Brain microvascular endothelial cell (primary cell): ENCODE measurements around the gene KLHL25.
A peak's percentile ranks its signal among the peaks of the same experiment; 100 is the strongest.
"Not testable (repeated sequence)": the region's sequence is repeated elsewhere in the genome, so short reads cannot be mapped to it uniquely, and the experiment has no call there.

Source experiments
- DNase-seq: peaks from one replicate; pipeline ENCODE4 v3.0.0-alpha.2; 2020
- H3K27ac ChIP-seq: fragments of 250-450 bp; sonication (Bioruptor Pico); 2 replicates; pipeline ENCODE4 v1.5.1; 2020; ENCODE audit warnings: mild to moderate bottlenecking, moderate library complexity
- H3K27me3 ChIP-seq: fragments of 250-450 bp; sonication (Bioruptor Pico); replicated peaks from 2 replicates; pipeline ENCODE4 v1.5.1; 2020; ENCODE audit warnings: mild to moderate bottlenecking
- H3K36me3 ChIP-seq: fragments of 250-450 bp; sonication (Bioruptor Pico); replicated peaks from 2 replicates; pipeline ENCODE4 v1.5.1; 2020; ENCODE audit warnings: mild to moderate bottlenecking
- H3K4me3 ChIP-seq: 2 replicates; pipeline ENCODE4 v1.5.1; 2011; ENCODE audit warnings: low read depth, mild to moderate bottlenecking, control low read depth, low read length, moderate library complexity
- in situ Hi-C: cut with HindIII; loops from 2 replicates; pipeline ENCODE4 v1.10.0; 2017; ENCODE audit warnings: low sequenced_read_pairs, low pct_ligation_motif_present
- TF ChIP-seq, protein P1 (sequence below): IDR thresholded peaks from 2 replicates; pipeline ENCODE4 v1.5.1; 2011; ENCODE audit warnings: low read depth, mild to moderate bottlenecking, moderate library complexity, low read length, control low read depth, inconsistent platforms; ENCODE audit errors: missing control alignments

Gene KLHL25

DNA sequence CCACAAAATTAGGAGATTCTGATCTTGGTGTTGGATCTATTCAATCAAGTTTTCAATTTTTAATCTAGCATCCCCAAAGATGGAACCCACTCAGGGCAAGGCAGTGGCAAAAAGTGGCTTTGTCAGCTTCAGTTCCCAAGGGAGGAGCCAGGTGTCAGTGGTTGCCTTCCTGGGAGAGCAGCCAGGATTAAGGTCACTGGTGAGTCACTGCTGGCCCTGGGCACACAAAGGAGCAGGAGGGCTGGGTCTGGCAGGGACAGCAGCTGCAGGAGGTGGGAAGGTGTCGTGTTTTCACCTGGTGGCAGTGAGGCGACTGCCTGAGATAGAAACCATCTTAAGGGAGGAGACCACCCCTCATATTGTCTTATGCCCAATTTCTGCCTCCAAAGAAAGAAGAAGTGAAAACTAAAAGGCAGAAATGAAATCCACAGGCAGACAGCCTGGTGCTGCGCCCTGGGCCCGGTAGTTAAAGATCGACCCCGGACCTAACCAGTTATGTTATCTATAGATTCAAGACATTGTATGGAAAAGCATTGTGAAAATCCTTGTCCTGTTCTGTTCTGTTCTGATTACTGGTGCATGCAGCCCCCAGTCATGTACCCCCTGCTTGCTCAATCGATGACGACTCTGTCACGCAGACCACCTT lies 5.9 kb upstream of the KLHL25 start:
- H3K36me3 ChIP-seq: no peaks in the 10 kb centered on the region
- H3K27me3 ChIP-seq: no peaks in the 10 kb centered on the region
- TF ChIP-seq, protein P1, sequence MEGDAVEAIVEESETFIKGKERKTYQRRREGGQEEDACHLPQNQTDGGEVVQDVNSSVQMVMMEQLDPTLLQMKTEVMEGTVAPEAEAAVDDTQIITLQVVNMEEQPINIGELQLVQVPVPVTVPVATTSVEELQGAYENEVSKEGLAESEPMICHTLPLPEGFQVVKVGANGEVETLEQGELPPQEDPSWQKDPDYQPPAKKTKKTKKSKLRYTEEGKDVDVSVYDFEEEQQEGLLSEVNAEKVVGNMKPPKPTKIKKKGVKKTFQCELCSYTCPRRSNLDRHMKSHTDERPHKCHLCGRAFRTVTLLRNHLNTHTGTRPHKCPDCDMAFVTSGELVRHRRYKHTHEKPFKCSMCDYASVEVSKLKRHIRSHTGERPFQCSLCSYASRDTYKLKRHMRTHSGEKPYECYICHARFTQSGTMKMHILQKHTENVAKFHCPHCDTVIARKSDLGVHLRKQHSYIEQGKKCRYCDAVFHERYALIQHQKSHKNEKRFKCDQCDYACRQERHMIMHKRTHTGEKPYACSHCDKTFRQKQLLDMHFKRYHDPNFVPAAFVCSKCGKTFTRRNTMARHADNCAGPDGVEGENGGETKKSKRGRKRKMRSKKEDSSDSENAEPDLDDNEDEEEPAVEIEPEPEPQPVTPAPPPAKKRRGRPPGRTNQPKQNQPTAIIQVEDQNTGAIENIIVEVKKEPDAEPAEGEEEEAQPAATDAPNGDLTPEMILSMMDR: peak; percentile 31
- in situ Hi-C loops: no loop called here
- DNase-seq: peak; percentile 27
- H3K27ac ChIP-seq: no peak overlapping the region
- H3K4me3 ChIP-seq: no peak overlapping the region

GRCh38 chr15:85796371-85796770 lies 1.6 kb upstream of the KLHL25 start:
- in situ Hi-C loops, DNase-seq, H3K27ac ChIP-seq, H3K36me3 ChIP-seq, H3K4me3 ChIP-seq, H3K27me3 ChIP-seq: not testable (repeated sequence)

GRCh38 chr15:85795337-85796305 lies 896 bp upstream of the KLHL25 start:
- Histone ChIP-seq H3K27ac (no peak overlapping the region), H3K36me3 (no peaks in the 10 kb centered on the region), H3K27me3 (no peaks in the 10 kb centered on the region), H3K4me3 (peak overlapping the region; percentile 54)
- TF ChIP-seq, protein P1: no peak
- in situ Hi-C loops: no loop called here
- no peak for DNase-seq

DNA sequence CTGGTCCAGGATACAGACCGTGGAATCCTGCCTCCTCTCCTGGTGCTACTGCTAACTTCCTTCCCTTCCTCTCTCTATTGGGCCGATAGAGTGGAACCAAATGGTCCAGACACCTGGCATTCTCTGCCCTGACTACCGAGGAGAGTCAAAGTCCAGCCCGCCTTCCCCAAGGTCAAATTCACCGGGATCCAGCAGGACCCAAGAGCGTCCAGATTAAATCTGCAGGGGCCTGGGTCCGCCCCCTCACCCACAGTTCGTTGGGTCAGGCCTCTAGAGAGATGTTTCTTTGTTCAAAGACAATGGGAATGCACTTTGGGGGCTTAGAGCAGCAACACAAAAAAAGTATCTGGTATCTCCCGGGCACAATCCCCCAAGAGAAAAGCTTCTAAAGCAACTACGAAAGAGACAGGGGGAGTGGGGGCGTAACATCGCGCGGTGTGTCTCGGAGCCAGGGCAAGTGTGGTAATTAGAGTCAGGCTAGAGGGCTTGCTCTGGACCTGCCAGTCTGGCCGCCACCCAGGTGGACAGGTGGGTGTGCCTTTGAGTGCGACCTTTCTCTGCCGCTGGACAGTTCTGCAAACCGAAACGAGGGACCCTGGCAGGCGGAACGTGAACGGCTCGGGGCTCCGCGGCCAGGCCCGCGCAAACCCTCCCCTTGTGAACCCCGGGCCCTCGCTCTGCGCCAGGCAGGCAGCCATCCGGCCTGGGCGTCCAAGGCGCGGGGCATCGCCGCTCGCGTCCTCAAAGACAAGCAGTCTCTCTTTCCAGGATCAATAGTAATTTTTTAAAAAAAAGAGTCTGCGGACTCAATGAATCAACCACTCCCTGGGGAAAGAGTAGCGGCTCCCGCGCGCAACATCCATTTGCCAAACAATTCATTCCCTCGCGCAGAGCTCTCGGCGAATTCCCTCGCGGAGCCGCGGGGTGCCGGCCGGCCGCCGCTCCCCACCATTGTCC lies 806 bp downstream of the KLHL25 start:
- DNase-seq: peak; percentile 19
- in situ Hi-C loops: no loop called here
- no peaks in the 10 kb centered on the region for H3K27me3 ChIP-seq
- H3K36me3 ChIP-seq: no peaks in the 10 kb centered on the region
- peak overlapping the region; percentile 63 for H3K27ac ChIP-seq
- TF ChIP-seq, protein P1: no peak
- peak overlapping the region; percentile 73 for H3K4me3 ChIP-seq

GRCh38 chr15:85792912-85793590 lies 1.7 kb downstream of the KLHL25 start:
- in situ Hi-C loops: no loop called here
- H3K27ac ChIP-seq: no peak overlapping the region
- no peaks in the 10 kb centered on the region for H3K27me3 ChIP-seq
- DNase-seq: no peak
- TF ChIP-seq, protein P1: no peak
- peak overlapping the region; percentile 73 for H3K4me3 ChIP-seq
- no peaks in the 10 kb centered on the region for H3K36me3 ChIP-seq
